IPS-15b (cell line): Measurements from ENCODE around the gene MYH6.
A peak's percentile ranks its signal among the peaks of the same experiment; 100 is the strongest.

Source experiments
- H3K27me3 ChIP-seq: one replicate; pipeline ENCODE4 v1.6.1; 2013; ENCODE audit warnings: low read length; ENCODE audit not compliant: control insufficient read depth, insufficient read depth
- H3K36me3 ChIP-seq: one replicate; pipeline ENCODE4 v1.6.1; 2013; ENCODE audit warnings: low read length; ENCODE audit not compliant: control insufficient read depth, insufficient read depth
- H3K4me1 ChIP-seq: one replicate; pipeline ENCODE4 v1.6.1; 2013; ENCODE audit warnings: mild to moderate bottlenecking, low read length; ENCODE audit not compliant: control insufficient read depth, insufficient read depth
- H3K4me3 ChIP-seq: one replicate; pipeline ENCODE4 v1.5.1; 2013; ENCODE audit warnings: low read depth, low read length
- H3K9ac ChIP-seq: one replicate; pipeline ENCODE4 v1.6.1; 2013; ENCODE audit warnings: low read depth, mild to moderate bottlenecking, low read length
- H3K9me3 ChIP-seq: one replicate; pipeline ENCODE4 v1.6.1; 2013; ENCODE audit warnings: mild to moderate bottlenecking, low read length; ENCODE audit not compliant: control insufficient read depth, insufficient read depth

Gene MYH6

GRCh38 chr14:23365732-23366425 is 42.2 kb downstream of the MYH6 start:
- Histone ChIP-seq H3K27me3 (peaks cover 42% of the 10 kb centered on the region), H3K9me3 (no peaks in the 10 kb centered on the region), H3K36me3 (no peaks in the 10 kb centered on the region), H3K4me1 (peaks cover 11% of the 10 kb centered on the region), H3K9ac (peak overlapping the region; percentile 73), H3K4me3 (peak overlapping the region; percentile 78)

- Histone ChIP-seq H3K4me3 (peak within 1 kb of the TSS; percentile 78), H3K27me3 (peaks cover 36% of the 10 kb centered on the region), H3K9me3 (no peaks in the 10 kb centered on the region), H3K9ac (peak within 1 kb of the TSS; percentile 76), H3K4me1 (peaks cover 12% of the 10 kb centered on the region), H3K36me3 (peaks cover 2% of the 10 kb centered on the region)
Observed at GRCh38 chr14:23365036-23365731, 42.9 kb downstream of the MYH6 start, which contains the start of gene EFS. TSS of gene EFS (minus strand) at chr14:23365172. CDS start at chr14:23365025, 147 bp downstream.

- H3K9me3 ChIP-seq, result no peaks in the 10 kb centered on the region
- peaks cover 12% of the 10 kb centered on the region for H3K4me1 ChIP-seq
- peak overlapping the region; percentile 76 for H3K9ac ChIP-seq
- H3K36me3 ChIP-seq, result peaks cover 4% of the 10 kb centered on the region
- H3K4me3 ChIP-seq, result peak overlapping the region; percentile 78
- H3K27me3 ChIP-seq, result peaks cover 30% of the 10 kb centered on the region
Observed at GRCh38 chr14:23364164-23365035, 43.7 kb downstream of the MYH6 start.

- peaks cover 7% of the 10 kb centered on the region for H3K36me3 ChIP-seq
- H3K9ac ChIP-seq, result no peak overlapping the region
- no peak overlapping the region for H3K4me3 ChIP-seq
- H3K4me1 ChIP-seq, result peaks cover 12% of the 10 kb centered on the region
- no peaks in the 10 kb centered on the region for H3K9me3 ChIP-seq
- peaks cover 8% of the 10 kb centered on the region for H3K27me3 ChIP-seq
Observed at GRCh38 chr14:23362200-23362599, 45.9 kb downstream of the MYH6 start.

- Histone ChIP-seq H3K9ac (no peak overlapping the region), H3K4me1 (peaks cover 10% of the 10 kb centered on the region), H3K4me3 (no peak overlapping the region), H3K27me3 (peaks cover 4% of the 10 kb centered on the region), H3K36me3 (peaks cover 7% of the 10 kb centered on the region), H3K9me3 (no peaks in the 10 kb centered on the region)
Observed at GRCh38 chr14:23361763-23362162, 46.3 kb downstream of the MYH6 start.

GRCh38 chr14:23361320-23361719 is 46.8 kb downstream of the MYH6 start:
- peaks cover 10% of the 10 kb centered on the region for H3K4me1 ChIP-seq
- H3K27me3 ChIP-seq, result peaks cover 2% of the 10 kb centered on the region

GRCh38 chr14:23360496-23360895 is 47.6 kb downstream of the MYH6 start:
- Histone ChIP-seq H3K9ac (no peak overlapping the region), H3K4me3 (no peak overlapping the region), H3K9me3 (no peaks in the 10 kb centered on the region), H3K4me1 (peaks cover 10% of the 10 kb centered on the region), H3K36me3 (peaks cover 7% of the 10 kb centered on the region), H3K27me3 (peaks cover 4% of the 10 kb centered on the region)

More at GRCh38 chr14:23361320-23361719, 46.8 kb downstream of the MYH6 start:
- no peak overlapping the region for H3K4me3 ChIP-seq
- H3K36me3 ChIP-seq, result peaks cover 7% of the 10 kb centered on the region
- H3K9me3 ChIP-seq, result no peaks in the 10 kb centered on the region
- no peak overlapping the region for H3K9ac ChIP-seq

- Histone ChIP-seq H3K9ac (no peak overlapping the region), H3K4me1 (peaks cover 10% of the 10 kb centered on the region), H3K36me3 (peaks cover 7% of the 10 kb centered on the region), H3K9me3 (no peaks in the 10 kb centered on the region), H3K4me3 (no peak overlapping the region), H3K27me3 (peaks cover 10% of the 10 kb centered on the region)
Observed at GRCh38 chr14:23359722-23360447, 48.2 kb downstream of the MYH6 start.

- Histone ChIP-seq H3K4me3 (no peak overlapping the region), H3K36me3 (peaks cover 7% of the 10 kb centered on the region), H3K4me1 (peaks cover 9% of the 10 kb centered on the region), H3K27me3 (peaks cover 15% of the 10 kb centered on the region), H3K9ac (no peak overlapping the region), H3K9me3 (no peaks in the 10 kb centered on the region)
Observed at GRCh38 chr14:23359167-23359626, 48.9 kb downstream of the MYH6 start.

GRCh38 chr14:23358553-23359166 is 49.4 kb downstream of the MYH6 start:
- Histone ChIP-seq H3K9ac (no peak overlapping the region), H3K36me3 (peaks cover 7% of the 10 kb centered on the region), H3K4me3 (no peak overlapping the region), H3K4me1 (peaks cover 4% of the 10 kb centered on the region), H3K9me3 (no peaks in the 10 kb centered on the region), H3K27me3 (peaks cover 20% of the 10 kb centered on the region)
